ENCODE results near the gene DDX4. TPM values are rescaled to one million over a fixed set of nuclear protein-coding genes. Genes with fewer than 3 reads are reported as not detected.
A peak's percentile ranks its signal among the peaks of the same experiment; 100 is the strongest.
"Not testable (repeated sequence)": the region's sequence is repeated elsewhere in the genome, so short reads cannot be mapped to it uniquely, and the experiment has no call there.

Gene DDX4
- total RNA-seq, 1 donor, result under 0.01 TPM

- Histone ChIP-seq H4K20me1 (ENCODE audit: insufficient read depth, low read length) (no peaks in the 10 kb centered on the region), H3K79me2 (ENCODE audit: insufficient read depth, low read length) (peaks cover 9% of the 10 kb centered on the region), H3K9me3 (ENCODE audit: low read depth, low read length) (no peaks in the 10 kb centered on the region), H3K27me3 (ENCODE audit: insufficient read depth, low read length) (no peaks in the 10 kb centered on the region), H3K4me3 (ENCODE audit: insufficient read depth, low read length) (no peak overlapping the region), H3K4me1 (ENCODE audit: insufficient read depth, low read length) (peaks cover 8% of the 10 kb centered on the region), H3K36me3 (ENCODE audit: insufficient read depth, low read length) (no peaks in the 10 kb centered on the region), H2AFZ (ENCODE audit: low read length) (peak overlapping the region; percentile 37), H3K27ac (ENCODE audit: low read depth, low read length) (no peak overlapping the region), H3K4me2 (ENCODE audit: insufficient read depth, low read length) (no peak overlapping the region)
- no peak for DNase-seq (ENCODE audit: insufficient read length, low spot score, missing footprints)
- TF ChIP-seq, protein P1, sequence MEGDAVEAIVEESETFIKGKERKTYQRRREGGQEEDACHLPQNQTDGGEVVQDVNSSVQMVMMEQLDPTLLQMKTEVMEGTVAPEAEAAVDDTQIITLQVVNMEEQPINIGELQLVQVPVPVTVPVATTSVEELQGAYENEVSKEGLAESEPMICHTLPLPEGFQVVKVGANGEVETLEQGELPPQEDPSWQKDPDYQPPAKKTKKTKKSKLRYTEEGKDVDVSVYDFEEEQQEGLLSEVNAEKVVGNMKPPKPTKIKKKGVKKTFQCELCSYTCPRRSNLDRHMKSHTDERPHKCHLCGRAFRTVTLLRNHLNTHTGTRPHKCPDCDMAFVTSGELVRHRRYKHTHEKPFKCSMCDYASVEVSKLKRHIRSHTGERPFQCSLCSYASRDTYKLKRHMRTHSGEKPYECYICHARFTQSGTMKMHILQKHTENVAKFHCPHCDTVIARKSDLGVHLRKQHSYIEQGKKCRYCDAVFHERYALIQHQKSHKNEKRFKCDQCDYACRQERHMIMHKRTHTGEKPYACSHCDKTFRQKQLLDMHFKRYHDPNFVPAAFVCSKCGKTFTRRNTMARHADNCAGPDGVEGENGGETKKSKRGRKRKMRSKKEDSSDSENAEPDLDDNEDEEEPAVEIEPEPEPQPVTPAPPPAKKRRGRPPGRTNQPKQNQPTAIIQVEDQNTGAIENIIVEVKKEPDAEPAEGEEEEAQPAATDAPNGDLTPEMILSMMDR (IDR thresholded peaks at IDR 0.05; ENCODE audit: extremely low read depth, low read depth, low read length), result no peak
Observed at GRCh38 chr5:55714749-55715148, 23.1 kb upstream of the DDX4 start.

- H3K36me3 ChIP-seq (ENCODE audit: insufficient read depth, low read length), result no peaks in the 10 kb centered on the region
Observed at GRCh38 chr5:55715519-55716078, 22.3 kb upstream of the DDX4 start.

GRCh38 chr5:55719026-55719425 is 18.8 kb upstream of the DDX4 start:
- H3K27ac ChIP-seq (ENCODE audit: low read depth, low read length); H3K9me3 ChIP-seq (ENCODE audit: low read depth, low read length); H3K27me3 ChIP-seq (ENCODE audit: insufficient read depth, low read length); H4K20me1 ChIP-seq (ENCODE audit: insufficient read depth, low read length); H2AFZ ChIP-seq (ENCODE audit: low read length); H3K4me1 ChIP-seq (ENCODE audit: insufficient read depth, low read length); H3K79me2 ChIP-seq (ENCODE audit: insufficient read depth, low read length); DNase-seq (ENCODE audit: insufficient read length, low spot score, missing footprints); H3K4me3 ChIP-seq (ENCODE audit: insufficient read depth, low read length); H3K36me3 ChIP-seq (ENCODE audit: insufficient read depth, low read length); H3K4me2 ChIP-seq (ENCODE audit: insufficient read depth, low read length): not testable (repeated sequence)

More at GRCh38 chr5:55715519-55716078, 22.3 kb upstream of the DDX4 start:
- no peak overlapping the region for H3K4me3 ChIP-seq (ENCODE audit: insufficient read depth, low read length)
- TF ChIP-seq, protein P1 (IDR thresholded peaks at IDR 0.05; ENCODE audit: extremely low read depth, low read depth, low read length), result no peak
- H3K4me2 ChIP-seq (ENCODE audit: insufficient read depth, low read length), result no peak overlapping the region
- no peak for DNase-seq (ENCODE audit: insufficient read length, low spot score, missing footprints)
- H3K27ac ChIP-seq (ENCODE audit: low read depth, low read length), result no peak overlapping the region
- H3K79me2 ChIP-seq (ENCODE audit: insufficient read depth, low read length), result peaks cover 7% of the 10 kb centered on the region
- H4K20me1 ChIP-seq (ENCODE audit: insufficient read depth, low read length), result no peaks in the 10 kb centered on the region
- no peaks in the 10 kb centered on the region for H3K9me3 ChIP-seq (ENCODE audit: low read depth, low read length)
- no peak overlapping the region for H2AFZ ChIP-seq (ENCODE audit: low read length)
- no peaks in the 10 kb centered on the region for H3K27me3 ChIP-seq (ENCODE audit: insufficient read depth, low read length)
- peaks cover 8% of the 10 kb centered on the region for H3K4me1 ChIP-seq (ENCODE audit: insufficient read depth, low read length)

DNA sequence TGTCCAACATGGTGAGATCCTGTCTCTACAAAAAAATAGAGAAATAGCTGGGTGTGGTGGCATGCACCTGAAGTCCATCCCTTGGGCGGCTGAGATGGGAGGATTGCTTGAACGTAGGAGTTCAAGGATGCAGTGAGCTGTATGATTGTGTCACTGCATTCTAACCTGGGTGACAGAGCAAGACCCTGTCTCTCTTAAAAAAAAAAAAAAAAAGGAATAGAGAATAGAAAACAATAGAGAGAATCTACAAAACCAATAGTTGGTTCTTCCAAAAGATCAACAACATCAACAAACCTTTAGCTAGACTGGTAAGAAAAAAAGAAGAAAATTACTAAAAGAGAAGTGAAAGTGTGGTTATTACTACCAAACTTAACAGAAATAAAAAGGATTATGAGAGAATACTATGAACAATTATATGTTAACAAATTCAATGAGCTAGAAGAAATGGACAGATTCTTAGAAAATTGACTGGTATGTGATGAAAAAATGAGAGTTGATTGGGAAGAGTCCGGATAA is 17.6 kb upstream of the DDX4 start:
- H3K9me3 ChIP-seq (ENCODE audit: low read depth, low read length), result no peaks in the 10 kb centered on the region
- TF ChIP-seq, protein P1 (IDR thresholded peaks at IDR 0.05; ENCODE audit: extremely low read depth, low read depth, low read length), result no peak
- no peaks in the 10 kb centered on the region for H3K36me3 ChIP-seq (ENCODE audit: insufficient read depth, low read length)
- H3K27me3 ChIP-seq (ENCODE audit: insufficient read depth, low read length), result no peaks in the 10 kb centered on the region
- H3K4me1 ChIP-seq (ENCODE audit: insufficient read depth, low read length), result no peaks in the 10 kb centered on the region
- H3K27ac ChIP-seq (ENCODE audit: low read depth, low read length), result no peak overlapping the region
- H2AFZ ChIP-seq (ENCODE audit: low read length), result no peak overlapping the region
- H4K20me1 ChIP-seq (ENCODE audit: insufficient read depth, low read length), result no peaks in the 10 kb centered on the region
- no peak overlapping the region for H3K4me2 ChIP-seq (ENCODE audit: insufficient read depth, low read length)
- no peak for DNase-seq (ENCODE audit: insufficient read length, low spot score, missing footprints)
- no peaks in the 10 kb centered on the region for H3K79me2 ChIP-seq (ENCODE audit: insufficient read depth, low read length)
- no peak overlapping the region for H3K4me3 ChIP-seq (ENCODE audit: insufficient read depth, low read length)

All from osteoblast (primary cell).